H1 (cell line): ENCODE measurements around the gene IL2RG. TPM values are rescaled to one million over a fixed set of nuclear protein-coding genes. Genes with fewer than 3 reads are reported as not detected.

ENCODE experiments used
- CTCF ChIA-PET: fragments of 300-600 bp; sonication (Branson Sonifier 250); formaldehyde crosslinking; loops from one replicate; lab custom pipeline; 2021; ENCODE audit not compliant: partially characterized antibody; lab: Charles Lee
- POLR2A ChIA-PET: fragments of 300-600 bp; sonication (Branson Sonifier 250); formaldehyde crosslinking; loops from one replicate; lab custom pipeline; 2021; ENCODE audit warnings: inconsistent platforms; ENCODE audit not compliant: partially characterized antibody; lab: Charles Lee
- DNase-seq, 2 experiments: peaks; one replicate each; pipeline versions ENCODE4 v3.0.0 to v3.0.0-alpha.2; 2010 to 2022; ENCODE audit warnings: low spot score in 2 of 2, low read depth in 1 of 2, mixed read lengths in 1 of 2
- FAIRE-seq: peaks from 2 replicates; lab custom pipeline; 2011; peaks lifted over from hg19 to GRCh38; lab: Jason Lieb, UNC
- H2AFZ ChIP-seq: 2 replicates; pipeline ENCODE4 v1.8.1; 2012; ENCODE audit warnings: low read length, inconsistent platforms
- H2AK5ac ChIP-seq: 2 replicates; pipeline ENCODE4 v1.6.1; 2013; ENCODE audit warnings: low read depth, low read length
- H2BK120ac ChIP-seq: replicated peaks from 2 replicates; pipeline ENCODE3; 2013; ENCODE audit warnings: low read depth, low read length, inconsistent platforms
- H2BK12ac ChIP-seq: 2 replicates; pipeline ENCODE4 v1.6.1; 2013; ENCODE audit warnings: low read depth, low read length
- H2BK15ac ChIP-seq: 2 replicates; pipeline ENCODE4 v1.6.1; 2013; ENCODE audit warnings: low read length
- H2BK20ac ChIP-seq: 2 replicates; pipeline ENCODE4 v1.6.1; 2013; ENCODE audit warnings: low read length
- H2BK5ac ChIP-seq: 2 replicates; pipeline ENCODE4 v1.6.1; 2013; ENCODE audit warnings: low read depth, low read length
- H3K14ac ChIP-seq: 2 replicates; pipeline ENCODE4 v1.6.1; 2013; ENCODE audit warnings: inconsistent platforms; ENCODE audit not compliant: insufficient read length
- H3K18ac ChIP-seq: 2 replicates; pipeline ENCODE4 v1.6.1; 2013; ENCODE audit warnings: low read length; ENCODE audit errors: extremely low read depth
- H3K23ac ChIP-seq: 2 replicates; pipeline ENCODE4 v1.6.1; 2013; ENCODE audit warnings: inconsistent platforms; ENCODE audit not compliant: insufficient read length
- H3K23me2 ChIP-seq: 2 replicates; pipeline ENCODE4 v1.6.1; 2013; ENCODE audit warnings: low read depth, low read length
- H3K27ac ChIP-seq: 2 replicates; pipeline ENCODE4 v1.6.1; 2011; ENCODE audit warnings: low read depth, low read length, inconsistent platforms
- H3K27me3 ChIP-seq, 4 experiments: replicated peaks in 1 of 4; 1 replicate in 1 of 4; 2 replicates in 3 of 4; pipeline versions ENCODE4 v1.6.1 to v1.8.1; 2011 to 2013; ENCODE audit warnings: low read length in 3 of 4, mild to moderate bottlenecking in 3 of 4, inconsistent platforms in 2 of 4, mixed read lengths in 2 of 4, moderate library complexity in 1 of 4; ENCODE audit not compliant: control insufficient read depth in 3 of 4, insufficient read depth in 3 of 4; ENCODE audit errors: extremely low read depth in 1 of 4
- H3K36me3 ChIP-seq, 4 experiments: 2 replicates each; pipeline versions ENCODE4 v1.6.1 to v1.8.1; 2011 to 2013; ENCODE audit warnings: mild to moderate bottlenecking in 4 of 4, low read length in 3 of 4, moderate library complexity in 2 of 4, control low read depth in 1 of 4, inconsistent platforms in 1 of 4; ENCODE audit not compliant: insufficient read depth in 4 of 4, control insufficient read depth in 2 of 4
- H3K4ac ChIP-seq: replicated peaks from 2 replicates; pipeline ENCODE3; 2013; ENCODE audit warnings: low read length, low read depth, mixed read lengths, inconsistent platforms; ENCODE audit not compliant: insufficient read length
- H3K4me1 ChIP-seq, 4 experiments: replicated peaks in 1 of 4; 1 replicate in 1 of 4; 2 replicates in 3 of 4; pipeline versions ENCODE4 v1.6.1 to v1.8.1; 2011 to 2013; ENCODE audit warnings: low read length in 3 of 4, inconsistent platforms in 2 of 4, mixed read lengths in 1 of 4; ENCODE audit not compliant: insufficient read depth in 4 of 4, control insufficient read depth in 3 of 4
- H3K4me2 ChIP-seq, 2 experiments: 2 replicates each; pipeline versions ENCODE4 v1.6.1 to v1.8.1; 2011 to 2013; ENCODE audit warnings: low read depth in 2 of 2, low read length in 2 of 2, control low read depth in 1 of 2, inconsistent platforms in 1 of 2, mild to moderate bottlenecking in 1 of 2; ENCODE audit not compliant: insufficient read depth in 1 of 2
- H3K4me3 ChIP-seq, 4 experiments: fragments of 200-600, 300-600 bp in 1 of 4; sonication (generic), shearing (Covaris generic), sonication (Bioruptor Twin) in 1 of 4; 2 replicates each; pipeline versions ENCODE4 v1.5.1 to v1.8.1; 2011 to 2016; ENCODE audit warnings: low read length in 4 of 4, low read depth in 3 of 4, control low read depth in 2 of 4, inconsistent platforms in 2 of 4, mild to moderate bottlenecking in 2 of 4, mixed read lengths in 1 of 4, moderate library complexity in 1 of 4; ENCODE audit not compliant: insufficient read depth in 2 of 4; ENCODE audit errors: extremely low read depth in 1 of 4
- H3K56ac ChIP-seq: replicated peaks from 2 replicates; pipeline ENCODE3; 2013; ENCODE audit warnings: low read depth, mild to moderate bottlenecking, mixed read lengths, low read length, inconsistent platforms; ENCODE audit not compliant: insufficient read length
- H3K79me1 ChIP-seq: 2 replicates; pipeline ENCODE4 v1.6.1; 2013; ENCODE audit warnings: low read depth, low read length, control low read depth
- H3K79me2 ChIP-seq, 2 experiments: 2 replicates each; pipeline versions ENCODE4 v1.6.1 to v1.8.1; 2012 to 2013; ENCODE audit warnings: low read length in 2 of 2, mild to moderate bottlenecking in 2 of 2, inconsistent platforms in 1 of 2; ENCODE audit not compliant: insufficient read depth in 2 of 2, control insufficient read depth in 1 of 2
- H3K9ac ChIP-seq, 4 experiments: replicated peaks in 1 of 4; 1 replicate in 1 of 4; 2 replicates in 3 of 4; pipeline versions ENCODE4 v1.6.1 to v1.8.1; 2011 to 2013; ENCODE audit warnings: low read depth in 3 of 4, low read length in 3 of 4, control low read depth in 2 of 4, mild to moderate bottlenecking in 2 of 4, moderate library complexity in 2 of 4, inconsistent platforms in 1 of 4; ENCODE audit errors: extremely low read depth in 1 of 4
- H3K9me3 ChIP-seq, 2 experiments: 2 replicates each; pipeline versions ENCODE4 v1.6.1 to v1.8.1; 2012 to 2013; ENCODE audit warnings: mild to moderate bottlenecking in 2 of 2, moderate library complexity in 2 of 2, control low read depth in 1 of 2, inconsistent platforms in 1 of 2, low read depth in 1 of 2, low read length in 1 of 2, mixed read lengths in 1 of 2; ENCODE audit not compliant: insufficient read depth in 2 of 2
- H4K20me1 ChIP-seq, 2 experiments: replicated peaks in 1 of 2; 2 replicates each; pipeline versions ENCODE3 to v1.8.1; 2011 to 2013; ENCODE audit warnings: inconsistent platforms in 2 of 2, low read length in 2 of 2, mild to moderate bottlenecking in 1 of 2; ENCODE audit not compliant: insufficient read depth in 2 of 2, control insufficient read depth in 1 of 2
- H4K5ac ChIP-seq: 2 replicates; pipeline ENCODE4 v1.6.1; 2013; ENCODE audit warnings: low read length, low read depth, mixed read lengths, inconsistent platforms; ENCODE audit not compliant: insufficient read length
- H4K8ac ChIP-seq: 2 replicates; pipeline ENCODE4 v1.8.0; 2013; ENCODE audit warnings: mild to moderate bottlenecking, moderate library complexity, low read length, inconsistent platforms; ENCODE audit not compliant: insufficient read depth; ENCODE audit errors: extremely low read depth
- H4K91ac ChIP-seq: replicated peaks from 2 replicates; pipeline ENCODE3; 2013; ENCODE audit warnings: low read length, mixed read lengths, inconsistent platforms; ENCODE audit not compliant: insufficient read length
- HDAC6 ChIP-seq: IDR thresholded peaks from one replicate; pipeline ENCODE4 v1.7.1; 2012; ENCODE audit warnings: low read depth, mild to moderate bottlenecking, inconsistent platforms, low read length, moderate library complexity
- WGBS, 2 experiments: shearing (Covaris generic) in 1 of 2; methylation state at CpG; one replicate each; pipeline versions ENCODE4 v1.1.6 to v1.1.7; 2013 to 2015; ENCODE audit warnings: low lambda C conversion rate in 2 of 2, mixed read lengths in 2 of 2, inconsistent platforms in 1 of 2, low coverage in 1 of 2, missing lambda C conversion rate in 1 of 2; ENCODE audit not compliant: insufficient replicate concordance in 2 of 2, insufficient coverage in 1 of 2, insufficient read length in 1 of 2; ENCODE audit errors: extremely low coverage in 1 of 2, missing lambda C conversion rate in 1 of 2; 5-methylcytosine and 5-hydroxymethylcytosine counted together
- polyA plus RNA-seq, 7 experiments: library from polyadenylated mRNA; depleted of rRNA in 3 of 7; stranded (reverse) in 5 of 7; unstranded in 2 of 7; fragments of >200 nt in 5 of 7; fragments of 200-250 nt in 2 of 7; gene quantifications; 1 replicate in 5 of 7; 2 replicates in 1 of 7; 4 replicates in 1 of 7; pipeline versions ENCODE4 v1.2.1 to v1.2.3, GENCODE V29; 2011 to 2013; ENCODE audit warnings: missing spikeins in 2 of 7, mixed read lengths in 2 of 7
- total RNA-seq: library from RNA; stranded (reverse); fragmentation: NEBNext Ultra II Directional; extraction: Animal tissue kit (Norgen Biotek cat#: 25700); gene quantifications from 2 replicates; pipeline ENCODE4 v1.2.1, GENCODE V29; 2021

The IL2RG gene
- total and polyA plus RNA-seq, 2 of the 8 experiments (the other 6 are each of a cell fraction or from before 2014, with no cell fraction given): not detected

DNA sequence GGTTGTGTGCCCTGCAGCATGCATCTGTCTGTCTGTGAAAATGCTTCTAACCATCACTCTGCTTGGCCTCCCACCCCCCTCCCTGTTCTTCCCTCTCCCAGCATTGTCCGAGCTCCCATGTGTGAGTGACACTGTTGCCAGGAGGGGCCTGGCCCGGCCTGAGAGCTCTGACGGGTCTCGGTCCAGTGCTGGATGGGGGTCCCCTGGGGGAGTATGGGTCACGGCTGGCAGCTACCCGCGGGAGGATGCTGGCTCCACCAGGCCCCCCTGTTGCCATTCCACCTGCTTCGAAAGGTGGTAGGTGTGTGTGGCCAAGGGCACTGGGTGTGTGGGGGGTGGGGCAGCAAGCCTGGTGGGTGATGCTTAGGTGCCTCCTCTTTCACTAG, 36.9 kb upstream of the IL2RG start:
- Histone ChIP-seq H3K14ac (no peak overlapping the region), H2BK5ac (no peak overlapping the region), H3K9me3 (no peaks in the 10 kb centered on the region), H4K5ac (no peak overlapping the region), H2BK12ac (no peak overlapping the region), H3K4me2 (no peak overlapping the region), H3K36me3 (peaks cover 0 to 2% (median 0%) of the 10 kb centered on the region in 4 experiments; a peak in 1 of 8 replicates), H2AFZ (no peak overlapping the region), H3K4me3 (no peak overlapping the region), H3K23ac (no peak overlapping the region), H4K20me1 (no peaks in the 10 kb centered on the region), H2BK20ac (no peak overlapping the region), H3K79me2 (no peaks in the 10 kb centered on the region), H2BK120ac (no peak overlapping the region), H3K4me1 (peaks cover 4 to 17% (median 6%) of the 10 kb centered on the region in 4 experiments), H3K27ac (no peak overlapping the region), H4K91ac (no peak overlapping the region), H2AK5ac (no peak overlapping the region), H3K18ac (no peak overlapping the region), H3K23me2 (peaks cover 5% of the 10 kb centered on the region; the same call in 1 of the 2 replicates), H3K27me3 (no peaks in the 10 kb centered on the region), H3K56ac (no peak overlapping the region), H4K8ac (no peak overlapping the region; the same call in 1 of the 2 replicates), H3K4ac (no peak overlapping the region), H3K9ac (no peak overlapping the region), H3K79me1 (no peaks in the 10 kb centered on the region), H2BK15ac (no peak overlapping the region)
- ChIA-PET POLR2A (interaction anchor here (0.6 to 1.4 kb wide), 3 partner anchors 29 to 725 kb away, joined by 3 to 6 read pairs (median 4); partner anchors contain the start of gene GDPD2), CTCF (interaction anchor here (0.7 to 1.6 kb wide), 5 partner anchors 22 to 150 kb away, joined by 3 to 5 read pairs (median 4); no protein-coding TSS in a partner anchor)
- 89% methylated on average over 6 of the region's 8 CpGs; no CpG with 5 or more reads in 1 of the 2 experiments for WGBS, 2 experiments
- FAIRE-seq (no peak), DNase-seq (no peak)
- TF ChIP-seq HDAC6: no peak
